CD14-positive monocyte (primary cell): ENCODE results near the gene FLNA. TPM values are rescaled to one million over a fixed set of nuclear protein-coding genes. Genes with fewer than 3 reads are reported as not detected.

Experiments
- DNase-seq, 3 donors: peaks; one replicate each; pipeline ENCODE4 v3.0.0-alpha.2; 2011 to 2022
- H2AFZ ChIP-seq: 2 replicates; pipeline ENCODE4 v1.6.0; 2012; ENCODE audit warnings: mild to moderate bottlenecking, low read depth, low read length, inconsistent platforms; ENCODE audit not compliant: insufficient read depth, poor library complexity, severe bottlenecking
- H3K27ac ChIP-seq, 2 donors: 1 replicate in 1 of 2; 2 replicates in 1 of 2; pipeline ENCODE4 v1.5.1; 2012 to 2013; ENCODE audit warnings: low read length in 2 of 2, control low read depth in 1 of 2, inconsistent platforms in 1 of 2, low read depth in 1 of 2, mild to moderate bottlenecking in 1 of 2
- H3K27me3 ChIP-seq, 2 donors: one replicate each; pipeline versions ENCODE4 v1.6.0 to v1.6.1; 2011 to 2013; ENCODE audit warnings: low read length in 2 of 2; ENCODE audit not compliant: control insufficient read depth in 2 of 2, insufficient read depth in 2 of 2
- H3K36me3 ChIP-seq, 2 donors: replicated peaks in 1 of 2; 1 replicate in 1 of 2; 2 replicates in 1 of 2; pipeline versions ENCODE4 v1.5.1 to v1.6.1; 2012 to 2013; ENCODE audit warnings: low read length in 2 of 2, control low read depth in 1 of 2, inconsistent platforms in 1 of 2, mild to moderate bottlenecking in 1 of 2; ENCODE audit not compliant: insufficient read depth in 2 of 2, control insufficient read depth in 1 of 2
- H3K4me1 ChIP-seq, 2 donors: 1 replicate in 1 of 2; 2 replicates in 1 of 2; pipeline versions ENCODE4 v1.5.1 to v1.6.1; 2012 to 2013; ENCODE audit warnings: low read length in 2 of 2, control low read depth in 1 of 2, inconsistent platforms in 1 of 2, mild to moderate bottlenecking in 1 of 2, moderate library complexity in 1 of 2; ENCODE audit not compliant: insufficient read depth in 2 of 2, control insufficient read depth in 1 of 2
- H3K4me2 ChIP-seq: replicated peaks from 2 replicates; pipeline ENCODE3; 2012; ENCODE audit warnings: low read length, moderate library complexity, mild to moderate bottlenecking; ENCODE audit not compliant: poor library complexity, severe bottlenecking; ENCODE audit errors: extremely low read depth
- H3K4me3 ChIP-seq, 3 experiments: fragments of 200-600 bp in 1 of 3; sonication (generic) in 1 of 3; replicated peaks in 1 of 3; 1 replicate in 2 of 3; 2 replicates in 1 of 3; pipeline ENCODE4 v1.5.1; 2011 to 2013; ENCODE audit warnings: low read length in 3 of 3, mild to moderate bottlenecking in 3 of 3, control low read depth in 2 of 3, low read depth in 2 of 3, inconsistent platforms in 1 of 3, moderate library complexity in 1 of 3
- H3K79me2 ChIP-seq: 2 replicates; pipeline ENCODE4 v1.6.0; 2012; ENCODE audit warnings: mild to moderate bottlenecking, control low read depth, inconsistent platforms, low read length, moderate library complexity; ENCODE audit not compliant: insufficient read depth
- H3K9ac ChIP-seq: 2 replicates; pipeline ENCODE4 v1.6.0; 2017; ENCODE audit warnings: low read length, mild to moderate bottlenecking; ENCODE audit not compliant: insufficient read depth, poor library complexity, severe bottlenecking
- H3K9me3 ChIP-seq, 2 donors: replicated peaks in 1 of 2; 1 replicate in 1 of 2; 2 replicates in 1 of 2; pipeline versions ENCODE4 v1.5.1 to v1.6.1; 2012 to 2013; ENCODE audit warnings: low read length in 2 of 2, control low read depth in 1 of 2; ENCODE audit not compliant: control insufficient read depth in 1 of 2, insufficient read depth in 1 of 2
- H4K20me1 ChIP-seq: 2 replicates; pipeline ENCODE4 v1.6.0; 2012; ENCODE audit warnings: mild to moderate bottlenecking, low read length, control low read depth, moderate library complexity; ENCODE audit not compliant: insufficient read depth
- H3K27ac Mint-ChIP-seq, 7 donors: one replicate each; pipeline ENCODE4 v1.8.0; 2020; ENCODE audit warnings: mild to moderate bottlenecking in 7 of 7, mixed read lengths in 7 of 7, moderate library complexity in 6 of 7, inconsistent platforms in 2 of 7
- H3K27me3 Mint-ChIP-seq, 3 donors: one replicate each; pipeline ENCODE4 v1.8.0; 2021 to 2022; ENCODE audit warnings: low read depth in 3 of 3, mild to moderate bottlenecking in 3 of 3, mixed read lengths in 3 of 3, moderate library complexity in 3 of 3, inconsistent platforms in 1 of 3
- H3K36me3 Mint-ChIP-seq, 2 donors: one replicate each; pipeline ENCODE4 v1.8.0; 2020; ENCODE audit warnings: mixed read lengths in 2 of 2, inconsistent platforms in 1 of 2, mild to moderate bottlenecking in 1 of 2
- H3K4me1 Mint-ChIP-seq: one replicate; pipeline ENCODE4 v1.8.0; 2020; ENCODE audit warnings: mild to moderate bottlenecking, mixed read lengths
- H3K4me3 Mint-ChIP-seq, 2 donors: one replicate each; pipeline ENCODE4 v1.8.0; 2020; ENCODE audit warnings: mild to moderate bottlenecking in 2 of 2, mixed read lengths in 2 of 2, moderate library complexity in 1 of 2
- H3K9me3 Mint-ChIP-seq, 7 donors: one replicate each; pipeline ENCODE4 v1.8.0; 2020 to 2022; ENCODE audit warnings: mixed read lengths in 7 of 7, mild to moderate bottlenecking in 6 of 7, moderate library complexity in 6 of 7, inconsistent platforms in 2 of 7
- CTCF ChIP-seq: fragments of 200-600 bp; IDR thresholded peaks from one replicate; pipeline ENCODE4 v1.8.0; 2022; ENCODE audit warnings: antibody characterized with exemption, mild to moderate bottlenecking
- WGBS: methylation state at CpG from one replicate; pipeline ENCODE4 v1.1.5; 2013; ENCODE audit warnings: missing lambda C conversion rate; ENCODE audit not compliant: insufficient coverage; 5-methylcytosine and 5-hydroxymethylcytosine counted together
- intact Hi-C, 2 donors: fragments of 100-400 bp; cut with micrococcal nuclease; formaldehyde crosslinking; loops; one replicate each; pipeline versions ENCODE4 v1.15.0 to v1.15.1; 2023
- polyA plus RNA-seq, 3 donors: library from polyadenylated mRNA; depleted of rRNA in 1 of 3; unstranded in 2 of 3; stranded (reverse) in 1 of 3; fragments of 300-500 nt in 2 of 3; fragments of >200 nt in 1 of 3; fragmentation: Illumina TruSeq in 2 of 3; gene quantifications; 1 replicate in 2 of 3; 2 replicates in 1 of 3; pipeline ENCODE4 v1.2.3, GENCODE V29; 2012 to 2021

Gene FLNA
- polyA plus RNA-seq, 3 donors: 111 to 874 (median 219) TPM

GRCh38 chrX:154355094-154355775, 19.2 kb downstream of the FLNA start:
- H3K27me3 ChIP-seq: no peaks in the 10 kb centered on the region
- peaks cover 10 to 18% of the 10 kb centered on the region in 2 donors for H3K4me1 ChIP-seq
- no peak for DNase-seq

GRCh38 chrX:154354516-154354915, 19.9 kb downstream of the FLNA start:
- Histone ChIP-seq H3K79me2 (peaks cover 47% of the 10 kb centered on the region), H3K4me3 (no peak overlapping the region), H3K4me1 (peaks cover 11 to 25% of the 10 kb centered on the region in 2 donors), H3K27me3 (no peaks in the 10 kb centered on the region), H3K27ac (peak overlapping the region in 1 of 2 donors; percentile 16), H3K9me3 (no peaks in the 10 kb centered on the region), H3K4me2 (no peak overlapping the region), H3K9ac (no peak overlapping the region), H2AFZ (no peak overlapping the region), H4K20me1 (peaks cover 100% of the 10 kb centered on the region), H3K36me3 (peaks cover 100% of the 10 kb centered on the region in 2 donors)
- intact Hi-C loops: no loop called here
- 90% methylated on average over 2 of the region's 13 CpGs for WGBS
- TF ChIP-seq CTCF: no peak
- no peak overlapping the region for H3K4me3 Mint-ChIP-seq
- H3K27me3 Mint-ChIP-seq: peaks cover 0 to 2% (median 0%) of the 10 kb centered on the region in 3 donors
- no peak for DNase-seq
- peak overlapping the region in 3 of 7 donors; percentile 11 to 40 (median 20) for H3K27ac Mint-ChIP-seq
- H3K4me1 Mint-ChIP-seq: peaks cover 4% of the 10 kb centered on the region
- H3K36me3 Mint-ChIP-seq: peaks cover 57 to 88% of the 10 kb centered on the region in 2 donors
- H3K9me3 Mint-ChIP-seq: no peaks in the 10 kb centered on the region

More at GRCh38 chrX:154355094-154355775, 19.2 kb downstream of the FLNA start:
- H3K9me3 ChIP-seq: no peaks in the 10 kb centered on the region
- Mint-ChIP-seq H3K36me3 (peaks cover 55 to 88% of the 10 kb centered on the region in 2 donors), H3K4me1 (peaks cover under 1% of the 10 kb centered on the region), H3K27ac (peak overlapping the region in 1 of 7 donors; percentile 37), H3K27me3 (peaks cover 0 to 2% (median 0%) of the 10 kb centered on the region in 3 donors), H3K4me3 (no peak overlapping the region), H3K9me3 (no peaks in the 10 kb centered on the region)
- no peak overlapping the region for H3K4me2 ChIP-seq
- H3K9ac ChIP-seq: no peak overlapping the region
- no peak overlapping the region for H2AFZ ChIP-seq
- peaks cover 100% of the 10 kb centered on the region in 2 donors for H3K36me3 ChIP-seq
- peaks cover 54% of the 10 kb centered on the region for H3K79me2 ChIP-seq
- peaks cover 100% of the 10 kb centered on the region for H4K20me1 ChIP-seq
- TF ChIP-seq CTCF: no peak
- intact Hi-C loops: no loop called here
- no peak overlapping the region for H3K27ac ChIP-seq
- no peak overlapping the region for H3K4me3 ChIP-seq
- 80% methylated on average over 5 of the region's 30 CpGs for WGBS
